SU-DHL-6 (cell line): ENCODE results near the gene NRGN.

Source experiments
- EZH2phosphoT487 ChIP-seq: fragments of 200-600 bp; sonication (generic), shearing (Covaris generic); conservative IDR thresholded peaks from 2 replicates; pipeline ENCODE4 v1.6.1; 2018; ENCODE audit warnings: mild to moderate bottlenecking, antibody characterized with exemption, low read length, moderate library complexity, mixed read lengths
- TF ChIP-seq, protein P1 (sequence below): fragments of 200-600 bp; sonication (generic); IDR thresholded peaks from one replicate; pipeline ENCODE4 v1.5.1; 2017; ENCODE audit warnings: antibody characterized with exemption, mild to moderate bottlenecking, low read length, moderate library complexity; ENCODE audit not compliant: insufficient read depth, poor library complexity, severe bottlenecking

DNA sequence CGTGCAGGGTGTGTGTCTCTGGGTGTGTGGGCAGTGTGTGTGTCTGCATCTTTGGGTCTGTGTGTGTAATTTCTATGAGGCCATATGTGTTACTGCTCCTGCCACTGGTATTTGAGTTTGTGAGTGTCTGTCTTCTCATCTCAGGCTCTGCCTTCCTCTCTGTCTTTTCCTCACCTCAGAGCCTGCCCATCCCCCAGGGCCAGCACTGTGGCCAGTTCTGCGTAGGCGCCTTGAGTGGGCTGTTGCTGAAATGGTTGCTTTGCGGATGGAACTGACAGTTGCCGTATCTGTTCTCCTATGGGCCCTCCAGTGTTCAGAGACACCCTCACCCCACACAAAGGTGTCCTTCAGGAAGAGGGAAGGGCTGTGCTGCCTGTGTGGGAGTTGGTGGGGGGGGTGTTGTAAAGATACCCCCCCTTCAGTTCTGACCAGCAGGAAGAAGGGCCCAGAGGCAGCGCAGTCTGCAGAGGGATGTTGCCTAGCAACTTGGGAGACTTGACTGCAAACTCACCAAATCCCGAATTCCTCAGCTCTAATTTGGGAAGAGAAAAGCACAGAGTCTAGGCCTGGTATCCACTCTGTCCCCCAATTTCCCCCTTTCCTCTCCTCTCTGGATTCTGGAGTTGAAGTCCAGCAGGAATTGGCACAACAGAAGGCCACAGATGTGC, 2.0 kb upstream of the NRGN start:
- TF ChIP-seq, protein P1, sequence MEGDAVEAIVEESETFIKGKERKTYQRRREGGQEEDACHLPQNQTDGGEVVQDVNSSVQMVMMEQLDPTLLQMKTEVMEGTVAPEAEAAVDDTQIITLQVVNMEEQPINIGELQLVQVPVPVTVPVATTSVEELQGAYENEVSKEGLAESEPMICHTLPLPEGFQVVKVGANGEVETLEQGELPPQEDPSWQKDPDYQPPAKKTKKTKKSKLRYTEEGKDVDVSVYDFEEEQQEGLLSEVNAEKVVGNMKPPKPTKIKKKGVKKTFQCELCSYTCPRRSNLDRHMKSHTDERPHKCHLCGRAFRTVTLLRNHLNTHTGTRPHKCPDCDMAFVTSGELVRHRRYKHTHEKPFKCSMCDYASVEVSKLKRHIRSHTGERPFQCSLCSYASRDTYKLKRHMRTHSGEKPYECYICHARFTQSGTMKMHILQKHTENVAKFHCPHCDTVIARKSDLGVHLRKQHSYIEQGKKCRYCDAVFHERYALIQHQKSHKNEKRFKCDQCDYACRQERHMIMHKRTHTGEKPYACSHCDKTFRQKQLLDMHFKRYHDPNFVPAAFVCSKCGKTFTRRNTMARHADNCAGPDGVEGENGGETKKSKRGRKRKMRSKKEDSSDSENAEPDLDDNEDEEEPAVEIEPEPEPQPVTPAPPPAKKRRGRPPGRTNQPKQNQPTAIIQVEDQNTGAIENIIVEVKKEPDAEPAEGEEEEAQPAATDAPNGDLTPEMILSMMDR = no peak
- no peak for TF ChIP-seq EZH2phosphoT487
